HG02610 (cell line): ENCODE measurements around the gene SUB1.

ENCODE experiments used
- ATAC-seq: cut with Tn5 transposase; IDR thresholded peaks from one replicate; pipeline ENCODE4 v1.9.1; 2021; ENCODE audit warnings: mild to moderate bottlenecking, moderate library complexity; ENCODE audit not compliant: unreplicated experiment

SUB1 gene

GRCh38 chr5:32642276-32643002, 57.1 kb downstream of the SUB1 start:
- ATAC-seq = no peak

- no peak for ATAC-seq
These were observed 59.9 kb downstream of the SUB1 start for GRCh38 chr5:32645246-32645645.

- ATAC-seq = no peak
These were observed 61.0 kb downstream of the SUB1 start for GRCh38 chr5:32646061-32646969.

GRCh38 chr5:32651088-32651487, 65.7 kb downstream of the SUB1 start:
- ATAC-seq = no peak

- ATAC-seq = no peak
These were observed 66.3 kb downstream of the SUB1 start for GRCh38 chr5:32651638-32652037.
